IPS-NIHi11 (cell line): ENCODE results near the gene MADD.

ENCODE experiments used
- DNase-seq: peaks from one replicate; pipeline ENCODE4 v3.0.0; 2012; ENCODE audit warnings: mixed read lengths, low spot score

The MADD gene

DNA sequence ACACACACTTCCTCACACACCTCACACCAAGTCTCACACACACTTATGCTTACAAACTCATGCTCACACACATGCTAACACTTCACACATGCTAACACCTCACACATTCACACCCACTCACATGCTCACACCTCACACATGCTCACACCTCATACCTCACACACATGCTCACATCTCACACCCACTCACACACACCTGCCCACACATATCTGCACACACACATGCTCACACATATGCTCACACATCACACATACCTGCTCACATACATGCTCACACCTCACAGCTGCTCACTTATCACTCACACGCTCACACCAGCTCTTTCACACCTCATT is 87.0 kb downstream of the MADD start:
- no peak for DNase-seq

- DNase-seq, result no peak
Observed at GRCh38 chr11:47357985-47358730, 88.2 kb downstream of the MADD start.

GRCh38 chr11:47358731-47359051 is 88.8 kb downstream of the MADD start:
- no peak for DNase-seq

GRCh38 chr11:47359162-47359561 is 89.2 kb downstream of the MADD start:
- DNase-seq, result no peak

DNA sequence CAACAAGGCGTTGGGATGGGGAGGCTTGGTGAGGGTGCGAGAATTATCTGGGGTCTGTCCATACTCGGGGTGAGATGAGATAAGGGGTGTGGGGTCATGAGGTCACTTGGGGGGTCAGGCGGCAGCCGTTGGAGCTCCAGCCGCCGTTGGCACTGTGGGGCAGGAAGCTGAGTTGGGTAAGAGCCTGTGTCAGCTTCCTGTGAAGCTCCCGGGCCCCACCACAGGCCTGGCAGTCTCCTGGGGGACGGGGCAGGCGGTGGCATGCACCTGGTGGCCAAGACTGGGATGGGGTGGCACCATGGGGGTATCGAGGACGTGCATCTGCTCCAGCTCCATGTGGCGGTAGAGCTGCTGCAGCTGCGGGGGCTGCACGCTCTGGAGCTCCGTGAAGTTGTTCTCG is 89.7 kb downstream of the MADD start:
- DNase-seq, result no peak

- no peak for DNase-seq
Observed at GRCh38 chr11:47360341-47360740, 90.4 kb downstream of the MADD start.

GRCh38 chr11:47361419-47361818 is 91.5 kb downstream of the MADD start:
- no peak for DNase-seq

DNA sequence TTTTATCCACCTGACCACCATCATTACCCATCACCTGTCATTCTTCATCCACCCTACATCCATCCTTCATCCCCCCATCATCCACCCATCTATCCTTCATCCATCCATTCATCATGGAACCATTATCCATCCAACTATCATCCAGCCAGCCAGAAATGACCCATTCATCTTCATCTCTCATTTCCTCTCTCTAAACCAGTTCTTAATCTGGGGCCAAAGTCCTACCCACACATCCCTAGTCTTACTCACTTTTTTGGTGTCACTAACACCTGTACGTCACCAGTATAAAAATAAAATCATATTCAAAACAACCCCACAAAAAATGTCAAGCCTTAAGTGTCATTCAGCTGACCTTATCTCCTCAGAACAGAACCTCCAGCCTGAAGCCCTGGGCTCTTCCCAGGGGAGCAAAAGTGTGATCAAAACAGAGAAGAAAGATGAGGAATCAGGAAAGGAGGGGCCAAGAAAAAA is 96.1 kb downstream of the MADD start:
- no peak for DNase-seq

DNA sequence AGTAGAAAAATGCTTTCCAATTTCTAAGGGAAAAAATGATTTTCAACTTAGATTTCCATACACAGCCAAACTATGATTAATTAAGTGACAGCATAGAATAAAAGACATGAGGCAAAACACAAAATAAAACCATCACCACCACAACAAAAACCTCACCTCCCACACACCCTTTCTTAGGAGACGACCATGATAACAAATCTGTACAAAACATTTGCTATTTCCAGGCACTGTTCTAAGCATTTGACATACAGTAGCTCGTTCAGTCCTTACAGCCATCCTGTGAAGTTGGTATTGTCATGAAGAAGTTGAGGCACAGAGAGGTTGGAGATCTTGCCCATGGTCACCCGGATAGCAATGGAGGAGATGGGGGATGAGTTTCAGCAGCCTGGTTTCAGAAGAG is 99.7 kb downstream of the MADD start:
- no peak for DNase-seq

DNA sequence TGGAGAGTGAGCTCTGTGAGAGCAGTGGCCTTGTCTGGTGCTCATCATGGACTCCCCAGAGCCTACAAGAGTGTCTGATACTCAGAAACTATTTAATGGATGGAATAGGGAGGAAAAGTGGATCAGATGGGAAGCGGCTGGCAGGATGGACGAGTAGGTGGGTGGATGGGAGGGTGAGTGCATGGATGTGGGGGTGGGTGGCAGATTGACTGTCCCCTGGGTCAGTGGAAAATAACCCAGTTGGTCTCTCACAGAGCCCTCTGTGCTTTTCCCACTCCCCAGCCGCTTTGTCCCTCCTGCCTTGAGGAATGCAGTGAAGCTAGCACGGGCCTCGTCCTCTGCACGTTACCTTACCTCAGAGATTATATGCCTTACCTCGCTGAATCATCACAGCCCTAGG is 102.5 kb downstream of the MADD start:
- no peak for DNase-seq

- DNase-seq, result peak; percentile 90
Observed at GRCh38 chr11:47373876-47374719, 104.2 kb downstream of the MADD start.

DNA sequence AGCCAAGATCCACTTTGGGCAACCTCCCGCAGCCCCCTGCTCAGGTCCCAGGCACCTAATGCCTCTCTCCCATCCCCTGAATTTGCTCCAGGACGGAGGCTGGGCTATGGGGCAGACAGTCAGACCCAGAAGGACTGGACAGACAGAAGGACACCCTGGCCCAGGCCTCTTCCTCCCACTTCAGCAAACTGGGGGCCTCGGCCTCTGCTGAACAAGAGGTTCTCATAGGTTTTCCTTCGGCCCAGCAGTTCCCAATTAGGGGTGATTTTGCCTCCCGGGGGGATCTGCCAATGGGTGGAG is 104.7 kb downstream of the MADD start:
- DNase-seq, result no peak

DNA sequence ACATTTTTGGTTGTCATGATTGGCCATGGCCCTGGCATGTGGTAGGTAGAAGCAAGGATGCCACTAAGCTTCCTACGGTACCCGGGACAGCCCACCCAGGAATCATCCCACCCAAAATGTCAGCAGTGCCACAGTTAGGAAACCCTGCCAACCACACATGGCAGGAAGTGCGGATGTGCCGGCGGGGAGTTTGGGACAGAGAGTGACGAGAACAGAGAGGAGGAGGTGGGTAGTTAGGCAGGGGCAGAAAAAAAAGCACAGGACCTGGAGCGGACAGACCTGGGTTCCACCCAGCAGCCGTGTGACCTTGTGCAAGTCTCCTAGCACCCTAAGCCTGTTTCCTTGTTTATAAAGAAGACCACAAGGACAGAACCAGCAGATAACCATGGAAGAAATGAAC is 105.1 kb downstream of the MADD start:
- no peak for DNase-seq

DNA sequence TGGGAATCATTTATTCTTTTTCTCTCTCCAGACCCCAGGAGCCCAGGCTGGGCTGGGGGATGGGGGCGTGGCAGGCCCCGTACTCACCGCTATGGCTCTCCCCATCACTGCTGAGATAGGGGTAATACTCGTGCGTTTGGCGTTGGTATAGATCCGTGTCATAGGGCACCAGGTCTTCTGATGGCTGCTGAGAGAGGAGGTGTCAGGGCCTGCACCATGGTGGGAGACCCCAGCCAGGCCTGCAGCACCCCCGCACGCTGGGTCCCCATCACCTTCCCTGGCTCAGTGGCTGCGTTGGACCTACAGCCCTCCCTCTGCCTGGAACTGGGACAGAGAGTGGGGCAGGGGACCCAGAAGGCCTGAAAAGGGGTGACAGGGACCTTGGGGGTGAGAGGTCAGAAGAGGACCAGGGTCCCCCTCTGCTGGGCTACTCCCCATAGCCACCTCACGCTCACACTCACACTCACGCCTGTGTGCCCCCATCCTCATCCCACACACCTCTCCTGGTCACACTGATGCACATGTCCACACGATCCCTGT is 105.7 kb downstream of the MADD start:
- DNase-seq, result no peak

- DNase-seq, result no peak
Observed at GRCh38 chr11:47376107-47376524, 106.2 kb downstream of the MADD start.

- DNase-seq, result no peak
Observed at GRCh38 chr11:47376525-47377371, 106.8 kb downstream of the MADD start.

DNA sequence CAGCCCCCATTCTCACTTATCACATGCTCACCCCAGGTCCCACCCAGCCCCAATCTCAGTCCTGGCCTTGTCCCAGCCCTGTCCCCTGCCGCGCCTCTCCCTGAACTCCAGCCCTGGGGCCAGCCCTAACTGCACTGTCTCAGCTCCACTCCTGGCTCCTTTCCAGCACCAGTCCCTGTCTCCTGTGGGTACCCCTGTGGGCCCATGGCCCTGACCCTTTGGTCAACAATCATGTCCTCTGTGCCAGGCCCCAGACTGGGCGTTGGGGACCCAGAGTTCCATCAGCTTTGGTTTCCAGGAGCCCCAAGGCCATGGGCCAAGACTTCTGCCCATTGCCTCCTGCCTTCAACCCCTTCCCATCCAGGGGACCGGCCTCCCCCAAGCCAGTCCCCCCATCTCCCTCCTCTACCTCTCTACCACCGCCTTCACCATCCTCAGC is 107.7 kb downstream of the MADD start:
- no peak for DNase-seq

DNA sequence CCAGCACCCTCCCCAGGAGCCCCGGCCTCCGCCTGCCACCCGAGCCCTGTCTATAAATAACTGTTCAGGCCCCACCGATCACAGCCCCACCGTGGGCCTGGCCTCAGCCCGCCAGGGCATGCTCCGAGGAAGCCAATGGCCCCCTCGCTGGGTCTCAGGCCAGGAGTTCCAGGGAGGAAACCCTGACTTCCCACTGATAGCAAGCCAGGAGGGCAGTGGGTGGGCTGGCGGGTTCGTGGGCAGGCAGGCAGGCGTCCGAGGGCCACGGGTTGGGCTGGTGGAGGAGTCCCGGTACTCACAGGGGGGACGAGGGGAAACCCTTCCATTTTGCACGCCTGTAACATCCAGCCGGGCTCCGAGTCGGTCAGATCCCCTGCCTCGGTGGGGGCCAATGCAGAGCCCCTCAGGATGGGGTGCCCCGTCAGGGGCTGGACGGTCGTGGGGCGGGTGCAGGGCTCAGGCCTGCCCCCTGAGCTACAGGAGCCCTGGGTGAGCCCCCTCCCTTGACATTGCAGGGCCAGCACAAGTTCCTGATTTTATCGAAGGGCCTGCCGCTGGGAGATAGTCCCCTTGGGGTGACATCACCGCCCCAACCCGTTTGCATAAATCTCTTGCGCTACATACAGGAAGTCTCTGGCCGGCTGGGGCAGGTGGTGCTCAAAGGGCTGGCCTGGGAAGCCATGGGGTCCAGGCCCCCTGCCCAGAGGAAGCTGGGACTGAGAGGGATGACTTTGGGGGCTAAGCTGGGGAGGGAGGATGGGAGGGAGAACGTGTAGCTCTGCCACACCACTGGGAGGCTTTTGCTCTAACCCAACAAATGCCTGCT is 108.3 kb downstream of the MADD start, which contains the start of gene SPI1:
SPI1 (minus strand) TSS at position 538 of the 826 bp plus-strand sequence; CDS start at position 344, 194 bp downstream.
- no peak for DNase-seq

- DNase-seq, result no peak
Observed at GRCh38 chr11:47378836-47379170, 108.9 kb downstream of the MADD start.

DNA sequence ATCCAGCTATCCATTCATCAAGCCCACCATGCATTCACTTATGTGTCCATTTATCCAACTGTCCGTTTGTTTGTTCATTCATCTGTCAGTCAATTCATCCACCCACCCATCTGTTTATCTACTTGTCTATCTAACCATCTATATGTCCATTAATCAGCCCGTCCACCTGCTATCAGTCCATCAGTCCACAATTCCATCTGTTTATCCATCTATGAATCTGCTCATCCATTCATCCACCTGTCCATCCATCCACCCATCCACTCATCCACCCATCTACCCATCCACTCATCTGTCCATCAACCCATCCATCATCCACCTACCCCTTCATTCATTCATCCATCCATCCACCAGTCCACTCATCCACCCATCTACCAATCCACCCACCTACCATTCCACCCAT is 109.4 kb downstream of the MADD start:
- DNase-seq, result no peak
